Astrocyte of the spinal cord (primary cell): ENCODE results near the gene SLX9.

Experiments
- DNase-seq: peaks from one replicate; pipeline ENCODE4 v3.0.0; 2011; ENCODE audit warnings: low read depth, low spot score
- H3K4me3 ChIP-seq: 2 replicates; pipeline ENCODE4 v1.5.1; 2011; ENCODE audit warnings: low read depth, mild to moderate bottlenecking, low read length, moderate library complexity
- CTCF ChIP-seq: IDR thresholded peaks from 2 replicates; pipeline ENCODE4 v1.5.1; 2012; ENCODE audit warnings: low read depth, mild to moderate bottlenecking, low read length, inconsistent platforms
- in situ Hi-C: cut with HindIII; loops from 2 replicates; pipeline ENCODE4 v1.10.0; 2017; ENCODE audit warnings: low sequenced_read_pairs

Gene SLX9

GRCh38 chr21:44952929-44953627 is 13.2 kb downstream of the SLX9 start:
- DNase-seq = no peak
- H3K4me3 ChIP-seq = no peak overlapping the region
- no peak for TF ChIP-seq CTCF
- in situ Hi-C loops = no loop called here

- in situ Hi-C loops = no loop called here
- no peak overlapping the region for H3K4me3 ChIP-seq
- TF ChIP-seq CTCF = no peak
- no peak for DNase-seq
Measured at GRCh38 chr21:44953628-44954021, 13.8 kb downstream of the SLX9 start.

GRCh38 chr21:44954281-44954771 is 14.5 kb downstream of the SLX9 start:
- H3K4me3 ChIP-seq = no peak overlapping the region
- in situ Hi-C loops = no loop called here
- DNase-seq = no peak
- TF ChIP-seq CTCF = no peak

GRCh38 chr21:44955141-44955797 is 15.4 kb downstream of the SLX9 start:
- DNase-seq = peak; percentile 28
- in situ Hi-C loops = no loop called here
- no peak overlapping the region for H3K4me3 ChIP-seq
- TF ChIP-seq CTCF = no peak

- in situ Hi-C loops = no loop called here
- no peak overlapping the region for H3K4me3 ChIP-seq
- TF ChIP-seq CTCF = no peak
- no peak for DNase-seq
Measured at GRCh38 chr21:44955798-44956175, 16.0 kb downstream of the SLX9 start.

- no peak for DNase-seq
- H3K4me3 ChIP-seq = no peak overlapping the region
- TF ChIP-seq CTCF = no peak
- in situ Hi-C loops = no loop called here
Measured at GRCh38 chr21:44956356-44957046, 16.7 kb downstream of the SLX9 start.
